Activated naive CD8-positive, alpha-beta T cell treated with anti-CD3 and anti-CD28 coated beads for 36 hours (primary cell): ENCODE data around the gene TSPAN14. TPM values are rescaled to one million over a fixed set of nuclear protein-coding genes. Genes with fewer than 3 reads are reported as not detected.

Experiments used
- DNase-seq: peaks from one replicate; pipeline ENCODE4 v3.0.0; 2021
- H3K27ac Mint-ChIP-seq: one replicate; pipeline ENCODE4 v1.8.0; 2022; ENCODE audit warnings: mild to moderate bottlenecking, moderate library complexity, mixed read lengths
- H3K27me3 Mint-ChIP-seq: one replicate; pipeline ENCODE4 v1.8.0; 2022; ENCODE audit warnings: mild to moderate bottlenecking, mixed read lengths
- H3K36me3 Mint-ChIP-seq: one replicate; pipeline ENCODE4 v1.8.0; 2021; ENCODE audit warnings: mild to moderate bottlenecking, mixed read lengths
- H3K4me1 Mint-ChIP-seq: one replicate; pipeline ENCODE4 v1.8.0; 2021; ENCODE audit warnings: mixed read lengths
- H3K4me3 Mint-ChIP-seq: one replicate; pipeline ENCODE4 v1.8.0; 2022; ENCODE audit warnings: mild to moderate bottlenecking, moderate library complexity, mixed read lengths
- H3K9me3 Mint-ChIP-seq: one replicate; pipeline ENCODE4 v1.8.0; 2022; ENCODE audit warnings: mixed read lengths
- total RNA-seq, 2 experiments: library from RNA; stranded (reverse); gene quantifications; one replicate each; pipeline ENCODE4 v1.2.3, GENCODE V29; 2021

Gene TSPAN14
- total RNA-seq, 2 experiments from 2014 or later, result 39.6 to 40.4 TPM

- no peaks in the 10 kb centered on the region for H3K9me3 Mint-ChIP-seq
- peaks cover 11% of the 10 kb centered on the region for H3K4me1 Mint-ChIP-seq
- DNase-seq, result no peak
- H3K4me3 Mint-ChIP-seq, result no peak overlapping the region
- H3K27ac Mint-ChIP-seq, result no peak overlapping the region
- H3K36me3 Mint-ChIP-seq, result no peaks in the 10 kb centered on the region
- H3K27me3 Mint-ChIP-seq, result no peaks in the 10 kb centered on the region
Measured at GRCh38 chr10:80544316-80544953, 90.3 kb downstream of the TSPAN14 start.

GRCh38 chr10:80545258-80545881 lies 91.3 kb downstream of the TSPAN14 start:
- Mint-ChIP-seq H3K9me3 (no peaks in the 10 kb centered on the region), H3K27me3 (no peaks in the 10 kb centered on the region), H3K36me3 (no peaks in the 10 kb centered on the region), H3K4me1 (peaks cover 11% of the 10 kb centered on the region), H3K4me3 (no peak overlapping the region), H3K27ac (no peak overlapping the region)
- DNase-seq, result no peak

GRCh38 chr10:80552151-80552646 lies 98.1 kb downstream of the TSPAN14 start:
- no peak overlapping the region for H3K27ac Mint-ChIP-seq
- no peak for DNase-seq
- peaks cover 5% of the 10 kb centered on the region for H3K27me3 Mint-ChIP-seq
- no peak overlapping the region for H3K4me3 Mint-ChIP-seq
- no peaks in the 10 kb centered on the region for H3K36me3 Mint-ChIP-seq
- no peaks in the 10 kb centered on the region for H3K9me3 Mint-ChIP-seq
- H3K4me1 Mint-ChIP-seq, result no peaks in the 10 kb centered on the region

- peaks cover 5% of the 10 kb centered on the region for H3K27me3 Mint-ChIP-seq
- H3K36me3 Mint-ChIP-seq, result no peaks in the 10 kb centered on the region
- H3K9me3 Mint-ChIP-seq, result no peaks in the 10 kb centered on the region
- H3K27ac Mint-ChIP-seq, result no peak overlapping the region
- no peak for DNase-seq
- H3K4me1 Mint-ChIP-seq, result peaks cover 3% of the 10 kb centered on the region
- no peak overlapping the region for H3K4me3 Mint-ChIP-seq
Measured at GRCh38 chr10:80553436-80553835, 99.3 kb downstream of the TSPAN14 start.

- H3K9me3 Mint-ChIP-seq, result no peaks in the 10 kb centered on the region
- H3K27me3 Mint-ChIP-seq, result peaks cover 5% of the 10 kb centered on the region
- H3K27ac Mint-ChIP-seq, result no peak overlapping the region
- no peak overlapping the region for H3K4me3 Mint-ChIP-seq
- DNase-seq, result no peak
- H3K36me3 Mint-ChIP-seq, result no peaks in the 10 kb centered on the region
- peaks cover 3% of the 10 kb centered on the region for H3K4me1 Mint-ChIP-seq
Measured at GRCh38 chr10:80554050-80554449, 99.9 kb downstream of the TSPAN14 start.

GRCh38 chr10:80555415-80555814 lies 101.3 kb downstream of the TSPAN14 start:
- H3K9me3 Mint-ChIP-seq, result no peaks in the 10 kb centered on the region
- H3K36me3 Mint-ChIP-seq, result no peaks in the 10 kb centered on the region
- no peak overlapping the region for H3K4me3 Mint-ChIP-seq
- H3K4me1 Mint-ChIP-seq, result peaks cover 3% of the 10 kb centered on the region
- DNase-seq, result no peak
- H3K27me3 Mint-ChIP-seq, result peaks cover 5% of the 10 kb centered on the region
- no peak overlapping the region for H3K27ac Mint-ChIP-seq

- Mint-ChIP-seq H3K36me3 (no peaks in the 10 kb centered on the region), H3K9me3 (no peaks in the 10 kb centered on the region), H3K27me3 (no peaks in the 10 kb centered on the region), H3K27ac (no peak overlapping the region), H3K4me3 (no peak overlapping the region), H3K4me1 (peaks cover 3% of the 10 kb centered on the region)
- no peak for DNase-seq
Measured at GRCh38 chr10:80561950-80562349, 107.8 kb downstream of the TSPAN14 start.

GRCh38 chr10:80567292-80567691 lies 113.2 kb downstream of the TSPAN14 start:
- no peak overlapping the region for H3K4me3 Mint-ChIP-seq
- no peak overlapping the region for H3K27ac Mint-ChIP-seq

GRCh38 chr10:80569131-80569895 lies 115.2 kb downstream of the TSPAN14 start:
- Mint-ChIP-seq H3K9me3 (no peaks in the 10 kb centered on the region), H3K4me3 (no peak overlapping the region), H3K27ac (no peak overlapping the region), H3K4me1 (no peaks in the 10 kb centered on the region), H3K36me3 (no peaks in the 10 kb centered on the region), H3K27me3 (no peaks in the 10 kb centered on the region)
- no peak for DNase-seq

More at GRCh38 chr10:80567292-80567691, 113.2 kb downstream of the TSPAN14 start:
- Mint-ChIP-seq H3K9me3 (no peaks in the 10 kb centered on the region), H3K4me1 (no peaks in the 10 kb centered on the region), H3K27me3 (no peaks in the 10 kb centered on the region), H3K36me3 (no peaks in the 10 kb centered on the region)
- DNase-seq, result no peak

- no peak for DNase-seq
- Mint-ChIP-seq H3K27me3 (no peaks in the 10 kb centered on the region), H3K4me1 (no peaks in the 10 kb centered on the region), H3K27ac (no peak overlapping the region), H3K4me3 (no peak overlapping the region), H3K9me3 (no peaks in the 10 kb centered on the region), H3K36me3 (no peaks in the 10 kb centered on the region)
Measured at GRCh38 chr10:80571352-80571751, 117.2 kb downstream of the TSPAN14 start.

- H3K4me3 Mint-ChIP-seq, result no peak overlapping the region
- no peak for DNase-seq
- H3K4me1 Mint-ChIP-seq, result peaks cover 4% of the 10 kb centered on the region
- H3K9me3 Mint-ChIP-seq, result peaks cover 3% of the 10 kb centered on the region
- no peaks in the 10 kb centered on the region for H3K36me3 Mint-ChIP-seq
- peaks cover 4% of the 10 kb centered on the region for H3K27me3 Mint-ChIP-seq
- H3K27ac Mint-ChIP-seq, result no peak overlapping the region
Measured at GRCh38 chr10:80579181-80579763, 125.2 kb downstream of the TSPAN14 start.

GRCh38 chr10:80579849-80580637 lies 125.9 kb downstream of the TSPAN14 start:
- H3K4me1 Mint-ChIP-seq, result peaks cover 4% of the 10 kb centered on the region
- H3K27ac Mint-ChIP-seq, result no peak overlapping the region
- DNase-seq, result no peak
- H3K9me3 Mint-ChIP-seq, result peaks cover 3% of the 10 kb centered on the region
- peaks cover 4% of the 10 kb centered on the region for H3K27me3 Mint-ChIP-seq
- H3K36me3 Mint-ChIP-seq, result no peaks in the 10 kb centered on the region
- no peak overlapping the region for H3K4me3 Mint-ChIP-seq

GRCh38 chr10:80580638-80581468 lies 126.7 kb downstream of the TSPAN14 start:
- no peaks in the 10 kb centered on the region for H3K36me3 Mint-ChIP-seq
- H3K4me3 Mint-ChIP-seq, result no peak overlapping the region
- H3K4me1 Mint-ChIP-seq, result peaks cover 4% of the 10 kb centered on the region
- H3K27me3 Mint-ChIP-seq, result peaks cover 4% of the 10 kb centered on the region
- H3K9me3 Mint-ChIP-seq, result peaks cover 3% of the 10 kb centered on the region
- H3K27ac Mint-ChIP-seq, result no peak overlapping the region
- DNase-seq, result no peak

GRCh38 chr10:80581469-80581835 lies 127.3 kb downstream of the TSPAN14 start:
- Mint-ChIP-seq H3K4me1 (peaks cover 4% of the 10 kb centered on the region), H3K9me3 (peaks cover 3% of the 10 kb centered on the region), H3K27me3 (peaks cover 4% of the 10 kb centered on the region), H3K27ac (no peak overlapping the region), H3K36me3 (no peaks in the 10 kb centered on the region), H3K4me3 (no peak overlapping the region)
- no peak for DNase-seq
